GM18502 (cell line): ENCODE data around the gene NDUFA5.
"Not testable (repeated sequence)": the region's sequence is repeated elsewhere in the genome, so short reads cannot be mapped to it uniquely, and the experiment has no call there.

Source experiments
- ATAC-seq: cut with Tn5 transposase; IDR thresholded peaks from one replicate; pipeline ENCODE4 v1.9.1; 2021; ENCODE audit warnings: mild to moderate bottlenecking; ENCODE audit not compliant: unreplicated experiment, poor library complexity

The NDUFA5 gene

GRCh38 chr7:123526533-123526932 is 31.1 kb downstream of the NDUFA5 start:
- not testable (repeated sequence) for ATAC-seq

DNA sequence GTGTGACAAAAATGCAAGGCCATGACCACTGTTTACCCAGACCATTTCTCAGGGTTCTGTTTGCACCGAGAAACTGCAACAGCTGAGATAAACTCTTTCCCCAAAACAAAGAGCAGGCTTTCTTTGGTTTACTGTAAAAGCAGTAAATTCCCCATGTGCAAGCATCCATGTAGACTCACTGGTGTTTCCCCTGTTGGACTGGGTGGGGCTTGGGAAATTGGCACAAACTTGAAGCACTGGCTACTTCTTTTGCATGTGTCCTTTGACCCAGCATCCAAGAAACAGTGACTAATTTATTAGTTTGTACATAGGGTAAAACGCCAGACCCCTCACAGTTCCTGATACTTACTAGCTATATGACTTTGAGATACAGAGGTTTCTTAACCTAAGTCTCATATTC is 35.6 kb downstream of the NDUFA5 start:
- no peak for ATAC-seq

DNA sequence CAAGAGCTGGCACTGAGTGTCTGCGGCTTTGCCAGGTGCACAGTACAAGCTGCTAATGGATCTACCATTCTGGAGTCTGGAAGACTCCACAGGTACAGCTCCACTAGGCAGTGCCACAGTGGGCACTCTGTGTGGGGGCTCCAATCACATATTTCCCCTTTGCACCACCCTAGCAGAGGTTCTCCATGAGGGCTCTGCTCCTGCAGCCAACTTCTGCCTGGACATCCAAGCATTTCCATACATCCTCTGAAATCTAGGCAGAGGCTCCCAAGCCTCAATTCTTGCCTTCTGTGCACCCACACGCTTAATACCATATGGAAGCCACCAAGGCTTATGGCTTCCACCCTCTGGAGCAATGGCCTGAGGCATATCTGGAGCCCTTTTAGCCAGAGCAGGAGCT is 52.4 kb downstream of the NDUFA5 start:
- no peak for ATAC-seq

GRCh38 chr7:123502201-123502600 is 55.4 kb downstream of the NDUFA5 start:
- ATAC-seq = no peak

DNA sequence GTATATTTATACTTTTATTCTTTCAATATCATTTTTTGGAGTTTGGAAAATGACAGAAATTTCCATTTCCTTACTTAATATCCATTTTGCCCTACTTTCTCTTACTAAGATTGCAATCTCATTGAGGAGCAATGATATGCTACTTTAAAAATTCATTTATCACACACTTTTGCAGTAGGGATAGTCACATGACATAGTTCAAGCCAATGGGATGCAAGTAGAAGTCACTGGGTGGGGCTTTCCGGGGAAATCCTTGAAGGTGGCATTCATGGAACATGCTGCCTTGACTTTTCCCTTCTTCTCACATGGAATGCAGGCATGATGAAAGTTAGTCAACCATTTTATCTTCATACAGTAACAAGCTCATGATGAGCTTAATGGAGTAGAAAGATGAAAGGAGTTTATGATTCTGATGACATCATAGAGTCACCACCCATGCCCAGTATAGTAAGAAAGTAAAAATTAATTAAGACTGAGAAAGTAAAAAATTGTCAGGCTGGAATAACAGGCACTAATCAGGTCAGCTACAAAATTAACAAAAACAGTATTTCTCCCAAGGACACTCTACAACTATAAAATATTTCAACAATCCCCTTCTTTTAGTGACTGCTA is 56.6 kb downstream of the NDUFA5 start:
- ATAC-seq = no peak

GRCh38 chr7:123499211-123499970 is 58.2 kb downstream of the NDUFA5 start:
- ATAC-seq = no peak

GRCh38 chr7:123498601-123499000 is 59.0 kb downstream of the NDUFA5 start:
- ATAC-seq = no peak

GRCh38 chr7:123498031-123498430 is 59.6 kb downstream of the NDUFA5 start:
- no peak for ATAC-seq

- peak; percentile 67 for ATAC-seq
Observed at GRCh38 chr7:123494193-123494796, 63.3 kb downstream of the NDUFA5 start.

GRCh38 chr7:123492485-123492884 is 65.1 kb downstream of the NDUFA5 start:
- ATAC-seq = peak; percentile 83
